Measurements from ENCODE around the gene UQCR10.
A peak's percentile ranks its signal among the peaks of the same experiment; 100 is the strongest.

Gene UQCR10

GRCh38 chr22:29748248-29748893 lies 18.8 kb upstream of the UQCR10 start:
- Histone ChIP-seq H3K27me3 (ENCODE audit: control insufficient read depth in 1 of 2, insufficient read depth in 1 of 2, low read length in 2 of 2) (no peaks in the 10 kb centered on the region), H3K14ac (ENCODE audit: low read length in 2 of 2) (no peak overlapping the region), H3K9ac (ENCODE audit: low read length) (no peak overlapping the region), H3K4me1 (ENCODE audit: control insufficient read depth, insufficient read depth, low read depth, low read length) (peaks cover 3% of the 10 kb centered on the region), H3K27ac (ENCODE audit: low read length, poor library complexity, severe bottlenecking) (no peak overlapping the region), H3K79me1 (replicated peaks; ENCODE audit: low read length, poor library complexity, severe bottlenecking) (peaks cover 3% of the 10 kb centered on the region), H2BK15ac (ENCODE audit: low read depth, poor library complexity, severe bottlenecking) (no peak overlapping the region), H3K4ac (ENCODE audit: low read depth in 1 of 2, low read length in 2 of 2) (no peak overlapping the region), H2BK5ac (ENCODE audit: low read depth, low read length, poor library complexity, severe bottlenecking) (no peak overlapping the region), H2AK5ac (ENCODE audit: low read length, severe bottlenecking) (no peak overlapping the region), H3K9me3 (ENCODE audit: control insufficient read depth, low read length) (no peaks in the 10 kb centered on the region), H4K91ac (ENCODE audit: low read length) (no peak overlapping the region), H3K4me3 (ENCODE audit: insufficient read depth in 1 of 2, low read depth in 1 of 2, low read length in 2 of 2) (no peak overlapping the region), H4K8ac (ENCODE audit: low read length) (no peak overlapping the region), H2AFZ (ENCODE audit: low read depth, low read length) (no peak overlapping the region), H2BK12ac (ENCODE audit: low read length in 2 of 2) (no peak overlapping the region), H3K36me3 (ENCODE audit: control insufficient read depth in 1 of 2, insufficient read depth in 2 of 2, low read depth in 1 of 2, low read length in 2 of 2) (peaks cover 41 to 56% of the 10 kb centered on the region in 2 experiments), H2BK120ac (ENCODE audit: low read depth, low read length) (no peak overlapping the region), H3K18ac (ENCODE audit: low read depth in 1 of 2, low read length in 2 of 2) (no peak overlapping the region), H3K23ac (ENCODE audit: low read length in 2 of 2) (no peak overlapping the region), H3K4me2 (ENCODE audit: low read length, poor library complexity, severe bottlenecking) (no peak overlapping the region)
- 94% methylated on average over 9 of the region's 9 CpGs for WGBS
- no peak for DNase-seq

DNA sequence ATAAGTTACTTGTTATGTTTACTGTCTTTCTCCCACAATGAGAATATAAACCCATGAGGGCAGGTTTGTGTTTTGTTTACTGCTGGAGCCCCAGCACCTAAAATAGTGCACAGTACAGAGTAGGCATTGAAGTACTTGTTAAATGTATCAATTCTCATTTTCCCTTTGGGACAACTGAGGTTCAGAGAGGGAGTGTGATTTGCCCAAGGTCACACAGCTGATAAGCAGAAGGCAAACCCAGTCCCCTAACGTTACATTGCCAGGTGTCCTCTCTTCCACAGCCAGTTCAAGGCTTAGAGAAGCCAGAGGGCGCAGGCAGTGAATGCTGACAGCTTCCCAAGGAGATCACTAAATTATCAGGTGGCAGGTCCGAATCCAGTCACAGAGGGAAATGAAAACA lies 17.1 kb upstream of the UQCR10 start:
- 96% methylated on average over 3 of the region's 3 CpGs for WGBS
- Histone ChIP-seq H4K91ac (ENCODE audit: low read length) (no peak overlapping the region), H2BK5ac (ENCODE audit: low read depth, low read length, poor library complexity, severe bottlenecking) (no peak overlapping the region)

DNA sequence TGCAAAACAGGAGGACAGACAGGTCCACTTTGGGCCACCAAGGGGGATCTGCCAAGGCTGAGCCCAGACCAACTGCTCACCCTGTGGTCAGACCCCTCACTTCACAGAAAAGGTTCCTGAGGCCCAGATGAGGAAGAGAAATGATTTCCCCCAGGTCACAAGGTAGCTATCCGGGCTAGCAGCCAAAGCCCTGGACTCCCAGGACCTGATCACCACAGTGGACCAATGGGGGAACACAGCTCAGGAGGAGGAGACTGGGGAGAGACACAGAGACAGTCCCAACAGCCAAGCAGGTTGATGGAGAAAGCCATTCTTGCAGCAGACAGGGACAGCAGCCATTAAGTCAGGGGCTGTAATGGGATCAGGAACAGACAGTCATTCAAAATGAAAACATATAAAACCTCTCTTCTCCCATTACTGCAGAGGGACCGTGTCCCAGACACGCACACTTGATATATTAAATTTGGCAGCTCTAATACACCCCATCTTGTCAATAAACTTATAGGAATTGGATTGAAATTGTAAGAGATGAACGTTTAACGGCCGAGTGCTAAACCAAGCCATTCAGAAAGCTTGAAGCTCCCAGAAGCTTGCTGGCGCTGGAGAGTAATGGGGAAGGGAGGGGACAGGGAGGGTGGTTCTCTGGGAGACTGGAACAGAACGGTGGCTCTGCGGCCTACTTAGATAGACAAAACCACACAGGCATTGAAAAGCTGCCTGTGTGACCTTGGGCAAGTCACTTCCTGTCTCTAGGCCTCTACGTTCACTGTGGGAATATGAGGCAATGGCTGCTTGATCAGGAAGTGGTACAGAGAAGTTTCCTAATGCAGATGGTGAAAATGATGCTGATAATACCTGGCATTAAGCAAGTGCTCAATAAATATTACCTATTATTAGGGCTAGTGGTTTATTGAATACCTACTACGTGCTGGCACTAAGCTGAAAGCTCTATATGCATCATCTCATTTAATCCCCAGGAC lies 16.3 kb upstream of the UQCR10 start:
- Histone ChIP-seq H3K4me3 (ENCODE audit: insufficient read depth in 1 of 2, low read depth in 1 of 2, low read length in 2 of 2) (no peak overlapping the region), H2BK15ac (ENCODE audit: low read depth, poor library complexity, severe bottlenecking) (no peak overlapping the region), H3K9me3 (ENCODE audit: control insufficient read depth, low read length) (no peaks in the 10 kb centered on the region), H3K27me3 (ENCODE audit: control insufficient read depth in 1 of 2, insufficient read depth in 1 of 2, low read length in 2 of 2) (no peaks in the 10 kb centered on the region), H3K27ac (ENCODE audit: low read length, poor library complexity, severe bottlenecking) (no peak overlapping the region), H3K23ac (ENCODE audit: low read length in 2 of 2) (peak overlapping the region in 1 of 2 experiments; percentile 48), H4K8ac (ENCODE audit: low read length) (no peak overlapping the region), H4K91ac (ENCODE audit: low read length) (no peak overlapping the region), H3K36me3 (ENCODE audit: control insufficient read depth in 1 of 2, insufficient read depth in 2 of 2, low read depth in 1 of 2, low read length in 2 of 2) (peaks cover 40 to 51% of the 10 kb centered on the region in 2 experiments), H2AK5ac (ENCODE audit: low read length, severe bottlenecking) (no peak overlapping the region), H2AFZ (ENCODE audit: low read depth, low read length) (no peak overlapping the region), H3K4me2 (ENCODE audit: low read length, poor library complexity, severe bottlenecking) (no peak overlapping the region), H3K14ac (ENCODE audit: low read length in 2 of 2) (no peak overlapping the region), H3K18ac (ENCODE audit: low read depth in 1 of 2, low read length in 2 of 2) (no peak overlapping the region), H3K4ac (ENCODE audit: low read depth in 1 of 2, low read length in 2 of 2) (no peak overlapping the region), H3K4me1 (ENCODE audit: control insufficient read depth, insufficient read depth, low read depth, low read length) (peaks cover 2% of the 10 kb centered on the region), H3K9ac (ENCODE audit: low read length) (no peak overlapping the region), H3K79me1 (replicated peaks; ENCODE audit: low read length, poor library complexity, severe bottlenecking) (peaks cover 6% of the 10 kb centered on the region), H2BK5ac (ENCODE audit: low read depth, low read length, poor library complexity, severe bottlenecking) (no peak overlapping the region), H2BK12ac (ENCODE audit: low read length in 2 of 2) (no peak overlapping the region), H2BK120ac (ENCODE audit: low read depth, low read length) (no peak overlapping the region)
- 84% methylated on average over 10 of the region's 11 CpGs for WGBS
- no peak for DNase-seq

More for the DNA sequence above, 17.1 kb upstream of the UQCR10 start:
- H3K4ac ChIP-seq (ENCODE audit: low read depth in 1 of 2, low read length in 2 of 2) = no peak overlapping the region
- no peak overlapping the region for H2BK15ac ChIP-seq (ENCODE audit: low read depth, poor library complexity, severe bottlenecking)
- no peak overlapping the region for H2BK120ac ChIP-seq (ENCODE audit: low read depth, low read length)
- no peak for DNase-seq
- no peak overlapping the region for H2BK12ac ChIP-seq (ENCODE audit: low read length in 2 of 2)
- H2AFZ ChIP-seq (ENCODE audit: low read depth, low read length) = no peak overlapping the region
- no peak overlapping the region for H4K8ac ChIP-seq (ENCODE audit: low read length)
- H3K27ac ChIP-seq (ENCODE audit: low read length, poor library complexity, severe bottlenecking) = no peak overlapping the region
- H3K27me3 ChIP-seq (ENCODE audit: control insufficient read depth in 1 of 2, insufficient read depth in 1 of 2, low read length in 2 of 2) = no peaks in the 10 kb centered on the region
- H3K4me1 ChIP-seq (ENCODE audit: control insufficient read depth, insufficient read depth, low read depth, low read length) = peaks cover 3% of the 10 kb centered on the region
- no peak overlapping the region for H3K4me2 ChIP-seq (ENCODE audit: low read length, poor library complexity, severe bottlenecking)
- H3K79me1 ChIP-seq (replicated peaks; ENCODE audit: low read length, poor library complexity, severe bottlenecking) = peaks cover 3% of the 10 kb centered on the region
- H3K23ac ChIP-seq (ENCODE audit: low read length in 2 of 2) = peak overlapping the region in 1 of 2 experiments; percentile 48
- H2AK5ac ChIP-seq (ENCODE audit: low read length, severe bottlenecking) = no peak overlapping the region
- no peak overlapping the region for H3K14ac ChIP-seq (ENCODE audit: low read length in 2 of 2)
- H3K9ac ChIP-seq (ENCODE audit: low read length) = no peak overlapping the region
- no peaks in the 10 kb centered on the region for H3K9me3 ChIP-seq (ENCODE audit: control insufficient read depth, low read length)
- no peak overlapping the region for H3K18ac ChIP-seq (ENCODE audit: low read depth in 1 of 2, low read length in 2 of 2)
- H3K36me3 ChIP-seq (ENCODE audit: control insufficient read depth in 1 of 2, insufficient read depth in 2 of 2, low read depth in 1 of 2, low read length in 2 of 2) = peaks cover 46 to 58% of the 10 kb centered on the region in 2 experiments
- H3K4me3 ChIP-seq (ENCODE audit: insufficient read depth in 1 of 2, low read depth in 1 of 2, low read length in 2 of 2) = no peak overlapping the region

DNA sequence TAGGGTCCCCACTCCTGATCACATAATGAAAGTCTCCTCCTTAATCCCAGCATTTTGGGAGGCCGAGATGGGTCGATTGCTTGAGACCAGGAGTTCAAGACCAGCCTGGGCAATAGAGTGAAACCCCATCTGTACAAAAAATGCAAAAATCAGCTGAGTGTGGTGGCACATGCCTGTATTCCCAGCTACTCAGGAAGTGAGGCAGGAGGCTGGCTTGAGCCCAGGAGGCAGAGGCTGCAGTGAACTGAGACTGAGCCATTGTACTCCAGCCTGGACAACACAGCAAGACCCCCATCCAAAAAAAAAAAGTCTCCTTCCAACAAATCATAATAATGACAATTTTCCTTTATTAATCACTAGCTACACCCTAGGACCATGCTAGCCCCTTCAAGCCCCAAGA lies 15.5 kb upstream of the UQCR10 start:
- H3K36me3 ChIP-seq (ENCODE audit: control insufficient read depth in 1 of 2, insufficient read depth in 2 of 2, low read depth in 1 of 2, low read length in 2 of 2) = peaks cover 34 to 45% of the 10 kb centered on the region in 2 experiments
- H3K14ac ChIP-seq (ENCODE audit: low read length in 2 of 2) = no peak overlapping the region
- DNase-seq = no peak
- no peak overlapping the region for H2BK15ac ChIP-seq (ENCODE audit: low read depth, poor library complexity, severe bottlenecking)
- no peak overlapping the region for H2BK5ac ChIP-seq (ENCODE audit: low read depth, low read length, poor library complexity, severe bottlenecking)
- no peak overlapping the region for H3K4me2 ChIP-seq (ENCODE audit: low read length, poor library complexity, severe bottlenecking)
- no peak overlapping the region for H3K4me3 ChIP-seq (ENCODE audit: insufficient read depth in 1 of 2, low read depth in 1 of 2, low read length in 2 of 2)
- H4K91ac ChIP-seq (ENCODE audit: low read length) = no peak overlapping the region
- no peak overlapping the region for H2BK120ac ChIP-seq (ENCODE audit: low read depth, low read length)
- H3K18ac ChIP-seq (ENCODE audit: low read depth in 1 of 2, low read length in 2 of 2) = no peak overlapping the region
- peaks cover 2% of the 10 kb centered on the region for H3K4me1 ChIP-seq (ENCODE audit: control insufficient read depth, insufficient read depth, low read depth, low read length)
- H3K27ac ChIP-seq (ENCODE audit: low read length, poor library complexity, severe bottlenecking) = no peak overlapping the region
- no peak overlapping the region for H2AK5ac ChIP-seq (ENCODE audit: low read length, severe bottlenecking)
- no peak overlapping the region for H2AFZ ChIP-seq (ENCODE audit: low read depth, low read length)
- H3K9me3 ChIP-seq (ENCODE audit: control insufficient read depth, low read length) = no peaks in the 10 kb centered on the region
- peaks cover 11% of the 10 kb centered on the region for H3K79me1 ChIP-seq (replicated peaks; ENCODE audit: low read length, poor library complexity, severe bottlenecking)
- no peak overlapping the region for H2BK12ac ChIP-seq (ENCODE audit: low read length in 2 of 2)
- WGBS = 94% methylated on average over 2 of the region's 2 CpGs
- no peak overlapping the region for H3K9ac ChIP-seq (ENCODE audit: low read length)
- no peak overlapping the region for H3K4ac ChIP-seq (ENCODE audit: low read depth in 1 of 2, low read length in 2 of 2)
- no peaks in the 10 kb centered on the region for H3K27me3 ChIP-seq (ENCODE audit: control insufficient read depth in 1 of 2, insufficient read depth in 1 of 2, low read length in 2 of 2)
- no peak overlapping the region for H3K23ac ChIP-seq (ENCODE audit: low read length in 2 of 2)
- H4K8ac ChIP-seq (ENCODE audit: low read length) = no peak overlapping the region

Measured in mesenchymal stem cell (in vitro differentiated cells and primary cell).